DOHH2 (cell line): ENCODE results near the gene GRK2.

Experiments used
- H3F3A ChIP-seq: fragments of 200-600 bp; sonication (generic), shearing (Covaris generic); 2 replicates; pipeline ENCODE4 v1.6.0; 2016; ENCODE audit warnings: antibody characterized with exemption, mild to moderate bottlenecking; ENCODE audit not compliant: control insufficient read depth, insufficient read depth
- H3K27ac ChIP-seq: fragments of 200-600 bp; sonication (generic); 2 replicates; pipeline ENCODE4 v1.5.1; 2014; ENCODE audit warnings: low read depth, mild to moderate bottlenecking, low read length, moderate library complexity
- H3K27me3 ChIP-seq: fragments of 200-600 bp; sonication (generic); 2 replicates; pipeline ENCODE4 v1.6.1; 2014; ENCODE audit warnings: mild to moderate bottlenecking, low read length, mixed read lengths; ENCODE audit not compliant: control insufficient read depth
- H3K36me3 ChIP-seq: fragments of 200-600 bp; sonication (generic); 2 replicates; pipeline ENCODE4 v1.6.1; 2014; ENCODE audit warnings: mild to moderate bottlenecking, low read length, moderate library complexity, mixed read lengths; ENCODE audit not compliant: control insufficient read depth
- H3K4me1 ChIP-seq: fragments of 200-600 bp; sonication (generic); 2 replicates; pipeline ENCODE4 v1.6.1; 2014; ENCODE audit warnings: mild to moderate bottlenecking, low read length, mixed read lengths; ENCODE audit not compliant: control insufficient read depth
- H3K4me2 ChIP-seq: fragments of 200-600 bp; sonication (generic); 2 replicates; pipeline ENCODE4 v1.6.0; 2014; ENCODE audit warnings: mild to moderate bottlenecking, low read length, moderate library complexity
- H3K4me3 ChIP-seq: fragments of 200-600 bp; sonication (generic); 2 replicates; pipeline ENCODE4 v1.5.1; 2014; ENCODE audit warnings: mild to moderate bottlenecking, low read length, mixed read lengths
- H3K79me2 ChIP-seq: fragments of 200-600 bp; sonication (generic); 2 replicates; pipeline ENCODE4 v1.6.1; 2014; ENCODE audit warnings: mild to moderate bottlenecking, low read length, mixed read lengths; ENCODE audit not compliant: control insufficient read depth
- H3K9me2 ChIP-seq: fragments of 200-600 bp; sonication (generic); replicated peaks from 2 replicates; pipeline ENCODE4 v1.6.1; 2014; ENCODE audit warnings: mild to moderate bottlenecking, low read length, mixed read lengths; ENCODE audit not compliant: control insufficient read depth
- H3K9me3 ChIP-seq: fragments of 200-600 bp; sonication (generic); 2 replicates; pipeline ENCODE4 v1.6.1; 2014; ENCODE audit warnings: antibody characterized with exemption, low read length, mixed read lengths; ENCODE audit not compliant: control insufficient read depth, insufficient read depth
- H4K20me1 ChIP-seq: fragments of 200-600 bp; sonication (generic); 2 replicates; pipeline ENCODE4 v1.6.0; 2014; ENCODE audit warnings: low read depth, mild to moderate bottlenecking, antibody characterized with exemption, low read length, moderate library complexity; ENCODE audit not compliant: control insufficient read depth, insufficient read depth
- CTCF ChIP-seq: fragments of 200-600 bp; sonication (generic); IDR thresholded peaks from one replicate; pipeline ENCODE4 v1.5.1; 2014; ENCODE audit warnings: antibody characterized with exemption, mild to moderate bottlenecking, low read depth, low read length; ENCODE audit not compliant: poor library complexity, severe bottlenecking
- EZH2phosphoT487 ChIP-seq: fragments of 200-600 bp; sonication (generic); IDR thresholded peaks from 2 replicates; pipeline ENCODE4 v1.6.1; 2017; ENCODE audit warnings: borderline replicate concordance, mild to moderate bottlenecking, antibody characterized with exemption, low read length, moderate library complexity, mixed read lengths

GRK2 gene

GRCh38 chr11:67264877-67265632 lies 1.2 kb upstream of the GRK2 start:
- no peak overlapping the region for H3K4me3 ChIP-seq
- H3K9me2 ChIP-seq, result no peaks in the 10 kb centered on the region
- no peak overlapping the region for H3K27ac ChIP-seq
- TF ChIP-seq CTCF, result no peak
- TF ChIP-seq EZH2phosphoT487, result no peak
- peaks cover 64% of the 10 kb centered on the region for H3K4me1 ChIP-seq
- H3K27me3 ChIP-seq, result no peaks in the 10 kb centered on the region
- no peaks in the 10 kb centered on the region for H3K9me3 ChIP-seq
- peaks cover 29% of the 10 kb centered on the region for H3F3A ChIP-seq
- peak overlapping the region; percentile 59; the same call in 1 of the 2 replicates for H3K4me2 ChIP-seq
- H3K79me2 ChIP-seq, result peaks cover 43% of the 10 kb centered on the region
- no peaks in the 10 kb centered on the region; the same call in 1 of the 2 replicates for H4K20me1 ChIP-seq
- H3K36me3 ChIP-seq, result peaks cover 39% of the 10 kb centered on the region

GRCh38 chr11:67265633-67266448 lies 432 bp upstream of the GRK2 start:
- Histone ChIP-seq H3K4me3 (peak overlapping the region; percentile 56), H3K27ac (peak overlapping the region; percentile 2; the same call in 1 of the 2 replicates)

More at GRCh38 chr11:67265633-67266448, 432 bp upstream of the GRK2 start:
- H3F3A ChIP-seq, result peaks cover 36% of the 10 kb centered on the region
- no peaks in the 10 kb centered on the region for H3K27me3 ChIP-seq
- H3K79me2 ChIP-seq, result peaks cover 51% of the 10 kb centered on the region
- H3K4me1 ChIP-seq, result peaks cover 72% of the 10 kb centered on the region
- H3K4me2 ChIP-seq, result peak overlapping the region; percentile 59
- TF ChIP-seq CTCF (peak; percentile 65), EZH2phosphoT487 (no peak)
- H3K9me3 ChIP-seq, result no peaks in the 10 kb centered on the region
- H3K36me3 ChIP-seq, result peaks cover 46% of the 10 kb centered on the region
- H4K20me1 ChIP-seq, result peaks cover 4% of the 10 kb centered on the region
- H3K9me2 ChIP-seq, result no peaks in the 10 kb centered on the region
